Breast epithelium (tissue), 3 donors: ENCODE measurements around the gene SETD6.

Source experiments
- POLR2AphosphoS5 ChIP-seq, 3 donors: sonication (generic); formaldehyde crosslinking; IDR thresholded peaks; one replicate each; pipeline ENCODE4 v1.6.1; 2017; ENCODE audit warnings: antibody characterized with exemption in 3 of 3
- TF ChIP-seq, protein P1 (sequence below), 3 donors: fragments of 450-650 bp; IDR thresholded peaks; one replicate each; pipeline ENCODE4 v1.5.1; 2016 to 2017; ENCODE audit warnings: antibody characterized with exemption in 3 of 3, mild to moderate bottlenecking in 3 of 3, moderate library complexity in 3 of 3

GRCh38 chr16:58501242-58502131 lies 13.8 kb upstream of the SETD6 start:
- no peak for TF ChIP-seq POLR2AphosphoS5 (IDR thresholded peaks at IDR 0.05)
- TF ChIP-seq, protein P1, sequence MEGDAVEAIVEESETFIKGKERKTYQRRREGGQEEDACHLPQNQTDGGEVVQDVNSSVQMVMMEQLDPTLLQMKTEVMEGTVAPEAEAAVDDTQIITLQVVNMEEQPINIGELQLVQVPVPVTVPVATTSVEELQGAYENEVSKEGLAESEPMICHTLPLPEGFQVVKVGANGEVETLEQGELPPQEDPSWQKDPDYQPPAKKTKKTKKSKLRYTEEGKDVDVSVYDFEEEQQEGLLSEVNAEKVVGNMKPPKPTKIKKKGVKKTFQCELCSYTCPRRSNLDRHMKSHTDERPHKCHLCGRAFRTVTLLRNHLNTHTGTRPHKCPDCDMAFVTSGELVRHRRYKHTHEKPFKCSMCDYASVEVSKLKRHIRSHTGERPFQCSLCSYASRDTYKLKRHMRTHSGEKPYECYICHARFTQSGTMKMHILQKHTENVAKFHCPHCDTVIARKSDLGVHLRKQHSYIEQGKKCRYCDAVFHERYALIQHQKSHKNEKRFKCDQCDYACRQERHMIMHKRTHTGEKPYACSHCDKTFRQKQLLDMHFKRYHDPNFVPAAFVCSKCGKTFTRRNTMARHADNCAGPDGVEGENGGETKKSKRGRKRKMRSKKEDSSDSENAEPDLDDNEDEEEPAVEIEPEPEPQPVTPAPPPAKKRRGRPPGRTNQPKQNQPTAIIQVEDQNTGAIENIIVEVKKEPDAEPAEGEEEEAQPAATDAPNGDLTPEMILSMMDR (IDR thresholded peaks at IDR 0.05) = no peak
